Fibroblast of pulmonary artery (primary cell): ENCODE data around the gene PDE4D.
"Not testable (repeated sequence)": the region's sequence is repeated elsewhere in the genome, so short reads cannot be mapped to it uniquely, and the experiment has no call there.

Experiments used
- DNase-seq: peaks from one replicate; pipeline ENCODE4 v3.0.0-alpha.2; 2010; ENCODE audit warnings: low read depth
- H3K4me3 ChIP-seq: replicated peaks from 2 replicates; pipeline ENCODE4 v1.5.1; 2011; ENCODE audit warnings: low read depth, mild to moderate bottlenecking, control low read depth, low read length, moderate library complexity
- TF ChIP-seq, protein P1 (sequence below): IDR thresholded peaks from 2 replicates; pipeline ENCODE4 v1.5.1; 2011; ENCODE audit warnings: mild to moderate bottlenecking, control low read depth, low read length, inconsistent platforms; ENCODE audit errors: missing control alignments

PDE4D gene

DNA sequence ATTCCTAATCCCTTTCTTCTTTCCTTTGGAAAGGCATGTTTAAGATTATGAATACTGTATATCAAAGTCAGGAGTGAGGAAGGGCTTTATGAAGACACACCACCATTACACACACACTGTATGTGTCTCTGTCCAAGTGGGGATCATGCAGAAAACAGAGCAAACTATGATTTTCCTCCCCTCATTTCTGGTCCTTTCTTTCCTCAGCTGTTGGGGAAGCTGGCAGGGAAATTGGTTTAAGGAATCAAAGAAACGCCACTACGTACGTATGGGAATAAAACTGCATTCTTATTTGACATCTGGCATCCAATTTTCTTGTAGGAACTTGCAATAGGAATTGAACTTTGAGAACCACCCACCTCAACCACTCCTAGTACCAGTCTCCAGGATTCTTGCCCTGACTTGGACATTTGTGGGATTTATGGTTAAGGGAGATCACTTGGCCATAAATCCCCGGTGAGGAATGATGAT is 125.8 kb downstream of the PDE4D start:
- TF ChIP-seq, protein P1, sequence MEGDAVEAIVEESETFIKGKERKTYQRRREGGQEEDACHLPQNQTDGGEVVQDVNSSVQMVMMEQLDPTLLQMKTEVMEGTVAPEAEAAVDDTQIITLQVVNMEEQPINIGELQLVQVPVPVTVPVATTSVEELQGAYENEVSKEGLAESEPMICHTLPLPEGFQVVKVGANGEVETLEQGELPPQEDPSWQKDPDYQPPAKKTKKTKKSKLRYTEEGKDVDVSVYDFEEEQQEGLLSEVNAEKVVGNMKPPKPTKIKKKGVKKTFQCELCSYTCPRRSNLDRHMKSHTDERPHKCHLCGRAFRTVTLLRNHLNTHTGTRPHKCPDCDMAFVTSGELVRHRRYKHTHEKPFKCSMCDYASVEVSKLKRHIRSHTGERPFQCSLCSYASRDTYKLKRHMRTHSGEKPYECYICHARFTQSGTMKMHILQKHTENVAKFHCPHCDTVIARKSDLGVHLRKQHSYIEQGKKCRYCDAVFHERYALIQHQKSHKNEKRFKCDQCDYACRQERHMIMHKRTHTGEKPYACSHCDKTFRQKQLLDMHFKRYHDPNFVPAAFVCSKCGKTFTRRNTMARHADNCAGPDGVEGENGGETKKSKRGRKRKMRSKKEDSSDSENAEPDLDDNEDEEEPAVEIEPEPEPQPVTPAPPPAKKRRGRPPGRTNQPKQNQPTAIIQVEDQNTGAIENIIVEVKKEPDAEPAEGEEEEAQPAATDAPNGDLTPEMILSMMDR = no peak
- peak; percentile 51 for DNase-seq
- peak overlapping the region; percentile 76 for H3K4me3 ChIP-seq

DNA sequence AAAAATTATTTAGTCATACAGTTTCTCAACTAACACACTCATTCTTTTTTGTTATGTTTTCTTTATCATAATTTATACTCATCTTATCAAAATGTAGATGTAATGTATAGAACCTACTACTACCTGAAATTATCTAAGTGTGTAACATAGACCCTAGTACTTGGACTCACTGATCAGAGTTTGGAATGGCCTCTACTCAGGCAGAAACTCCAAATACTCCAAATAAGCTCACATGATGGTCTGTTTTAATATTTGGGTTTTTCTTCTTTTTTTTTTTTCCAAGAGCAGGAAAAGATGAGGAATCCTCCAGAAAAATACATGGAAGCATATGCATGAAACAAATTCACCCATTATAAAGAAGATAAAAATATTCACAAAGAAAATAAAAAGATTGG is 126.3 kb downstream of the PDE4D start:
- H3K4me3 ChIP-seq = peak overlapping the region; percentile 76
- TF ChIP-seq, protein P1 = no peak
- DNase-seq = no peak

DNA sequence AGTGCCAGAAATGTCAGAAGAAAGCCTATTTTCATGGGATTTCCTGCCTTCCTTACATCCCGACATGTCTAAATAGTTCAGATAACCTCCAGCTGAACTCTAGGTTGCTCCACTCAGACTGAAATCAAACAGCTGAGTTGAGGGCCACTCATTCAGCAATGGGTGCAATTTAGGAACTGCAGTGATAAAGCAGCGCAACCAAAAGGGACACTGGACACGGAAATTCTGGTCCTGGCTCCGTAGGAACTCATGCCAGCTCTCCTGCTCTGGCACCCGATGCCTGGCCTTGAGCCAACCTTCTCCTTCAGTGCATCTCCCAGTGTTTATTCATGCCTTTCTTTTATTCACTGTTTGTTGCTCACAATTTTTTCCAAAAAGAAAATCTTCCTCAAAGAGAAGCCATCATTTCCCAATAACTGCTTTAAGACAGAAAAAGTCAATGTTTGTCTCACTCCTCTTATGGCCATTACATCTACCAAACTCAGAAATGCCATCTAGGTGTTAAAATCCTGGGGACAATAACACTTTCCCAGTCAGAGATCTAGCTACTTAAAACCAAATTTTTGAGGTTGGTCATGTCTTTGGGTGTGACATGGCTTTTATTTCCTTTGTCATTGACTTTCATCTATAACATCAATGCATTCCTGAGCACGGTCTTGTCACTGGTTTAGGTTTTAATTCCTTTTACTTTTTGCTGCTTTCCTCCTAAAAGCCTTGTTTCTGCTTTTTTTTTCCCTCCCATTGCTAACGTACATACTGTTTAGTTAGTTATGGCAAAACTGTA is 126.9 kb downstream of the PDE4D start:
- H3K4me3 ChIP-seq = peak overlapping the region; percentile 76
- TF ChIP-seq, protein P1 = no peak

DNA sequence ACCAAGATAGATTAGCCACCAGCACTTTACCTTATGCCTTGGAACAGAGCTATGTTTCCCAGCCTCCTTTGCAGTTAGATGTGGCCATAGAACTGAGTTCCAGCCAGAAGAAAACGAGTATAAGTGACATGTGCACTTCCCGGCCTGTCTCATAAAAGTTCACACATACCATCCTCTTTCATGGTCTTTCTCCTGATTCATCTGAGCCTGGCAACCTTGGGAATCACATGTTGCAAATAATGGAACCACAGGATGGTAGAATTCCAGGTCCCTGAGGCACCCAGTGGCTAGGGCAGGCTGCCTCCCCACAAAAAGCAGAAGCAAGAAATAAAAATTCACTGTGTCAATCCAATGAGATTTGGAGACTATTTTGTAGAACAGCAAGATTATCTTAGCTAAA is 128.1 kb downstream of the PDE4D start:
- no peak overlapping the region for H3K4me3 ChIP-seq
- TF ChIP-seq, protein P1 = no peak
- no peak for DNase-seq

More for the DNA sequence above, 126.9 kb downstream of the PDE4D start:
- peak; percentile 69 for DNase-seq

DNA sequence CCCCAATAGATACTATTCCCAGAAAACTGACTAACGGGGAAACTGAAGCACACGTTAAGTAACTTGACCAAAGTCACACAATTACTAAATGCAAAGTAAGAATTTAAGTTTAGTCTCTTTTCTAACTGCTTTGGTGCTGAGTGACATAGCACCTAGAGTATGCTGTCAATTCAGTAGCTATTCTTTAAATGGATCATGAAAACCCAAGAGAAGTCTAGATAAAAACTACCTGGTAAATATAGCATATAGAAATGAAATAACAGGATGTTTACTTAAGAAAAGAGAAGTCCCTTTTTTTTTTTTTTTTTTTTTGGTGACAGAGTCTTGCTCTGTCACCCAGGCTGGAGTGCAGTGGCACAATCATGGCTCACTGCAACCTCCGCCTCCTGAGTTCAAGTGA is 129.2 kb downstream of the PDE4D start:
- TF ChIP-seq, protein P1 = no peak
- H3K4me3 ChIP-seq = no peak overlapping the region
- DNase-seq = no peak

DNA sequence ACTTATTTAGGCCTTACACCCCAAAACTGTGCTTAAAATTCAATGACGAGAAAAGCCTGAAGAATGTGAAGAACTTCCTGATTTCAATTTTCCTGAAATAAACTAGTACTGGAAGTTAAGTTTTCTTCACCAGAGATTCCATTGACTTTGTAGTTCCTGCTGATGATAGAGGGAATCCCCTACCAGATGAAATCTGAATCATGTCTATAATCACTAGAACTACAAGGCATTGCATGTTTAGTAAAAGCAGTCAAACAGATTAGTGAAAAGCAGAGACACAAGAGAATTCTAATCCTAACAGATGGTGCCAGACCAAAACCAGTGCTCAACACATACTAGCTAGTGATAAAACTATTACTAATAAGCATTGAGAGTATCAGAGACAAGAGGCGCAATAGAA is 130.0 kb downstream of the PDE4D start:
- no peak overlapping the region for H3K4me3 ChIP-seq
- DNase-seq = peak; percentile 41
- TF ChIP-seq, protein P1 = no peak

DNA sequence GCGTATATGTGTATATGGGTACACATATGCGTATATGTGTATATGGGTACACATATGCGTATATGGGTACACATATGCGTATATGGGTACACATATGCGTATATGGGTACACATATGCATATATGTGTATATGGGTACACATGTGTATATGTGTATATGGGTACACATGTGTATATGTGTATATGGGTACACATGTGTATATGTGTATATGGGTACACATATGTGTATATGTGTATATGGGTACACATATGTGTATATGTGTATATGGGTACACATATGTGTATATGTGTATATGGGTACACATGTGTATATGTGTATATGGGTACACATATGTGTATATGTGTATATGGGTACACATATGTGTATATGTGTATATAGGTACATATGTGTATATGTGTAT is 131.3 kb downstream of the PDE4D start:
- not testable (repeated sequence) for DNase-seq, H3K4me3 ChIP-seq
